ENCODE results near the gene CAPN1.
"Not testable (repeated sequence)": the region's sequence is repeated elsewhere in the genome, so short reads cannot be mapped to it uniquely, and the experiment has no call there.

The CAPN1 gene

DNA sequence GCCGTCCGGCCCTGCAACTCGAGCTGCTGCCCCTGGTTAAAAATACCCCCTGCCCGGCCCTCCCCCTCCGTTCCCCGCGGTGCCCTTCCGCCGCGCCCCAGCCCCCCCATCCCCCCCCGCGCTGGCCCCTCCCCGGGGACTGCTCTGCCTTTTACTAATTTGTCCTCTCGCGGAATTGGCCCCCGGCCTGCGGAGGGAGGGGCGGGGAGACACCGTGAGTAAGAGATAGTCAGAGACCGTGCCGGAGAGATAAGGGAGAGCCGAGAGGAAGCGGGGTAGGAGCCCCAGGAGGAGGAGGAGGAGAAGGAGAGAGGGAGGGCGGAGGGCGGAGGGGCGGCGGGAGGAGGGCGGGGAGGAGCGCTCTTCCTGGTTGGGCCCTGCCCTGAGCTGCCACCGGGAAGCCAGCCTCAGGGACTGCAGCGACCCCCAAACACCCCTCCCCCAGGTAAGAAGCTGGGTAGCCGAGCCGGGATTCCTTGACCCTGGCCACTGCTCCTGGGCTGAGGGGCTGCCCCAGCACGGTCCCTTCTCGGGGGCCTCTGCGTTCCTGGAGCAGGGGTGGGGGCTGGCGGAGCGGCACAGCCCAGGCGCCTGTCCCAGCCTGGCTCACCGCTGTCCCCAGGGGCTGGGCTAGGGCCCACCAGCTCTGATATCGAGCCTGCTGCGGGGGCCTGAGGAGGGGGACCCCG is at the start of gene CAPN1:
Gene CAPN1, plus strand, starts transcription at position 360 of the 689 bp plus-strand sequence. CDS start 774 bp downstream, outside the sequence.
- DNase-seq (ENCODE audit: low spot score), result peak; percentile 96

DNA sequence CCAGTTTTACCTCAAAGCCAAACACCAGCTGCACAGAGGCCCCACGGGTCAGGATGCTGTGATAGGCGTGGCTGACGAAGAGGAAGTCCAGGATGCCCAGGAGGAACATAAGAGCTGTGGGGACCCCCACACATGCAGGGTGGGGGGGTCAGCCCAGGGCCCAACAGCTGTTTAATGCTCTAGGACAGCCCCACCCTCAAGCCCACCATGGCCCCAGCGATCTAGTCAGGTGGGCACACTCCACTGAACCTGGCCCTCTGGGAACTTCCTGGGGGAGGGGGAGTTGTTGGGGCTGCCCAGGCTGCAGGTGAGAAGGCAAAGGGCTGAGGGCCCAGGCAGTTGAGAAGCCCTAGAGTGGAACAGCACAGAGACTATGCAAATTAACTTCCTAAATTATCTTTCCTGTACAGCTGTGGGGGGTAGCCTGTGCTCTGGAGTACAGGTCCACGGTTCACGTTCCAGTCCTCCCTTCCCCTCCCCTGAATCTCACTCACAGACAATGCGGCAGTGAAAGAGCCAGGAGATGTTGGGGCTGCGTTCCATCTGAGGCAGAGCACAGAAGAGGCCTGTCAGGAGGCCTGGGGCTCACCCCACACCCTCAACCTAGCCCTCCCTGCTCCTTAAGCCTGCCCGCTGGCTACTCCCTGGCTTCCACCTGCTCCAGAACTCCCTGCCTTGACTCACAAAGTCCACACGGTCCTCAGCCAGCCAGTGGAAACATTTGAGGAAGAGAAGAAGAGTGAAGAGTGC is 49.3 kb upstream of the CAPN1 start:
- DNase-seq (ENCODE audit: low spot score), result no peak

GRCh38 chr11:65132988-65133700 is 48.6 kb upstream of the CAPN1 start:
- DNase-seq (ENCODE audit: low spot score), result peak; percentile 77

DNA sequence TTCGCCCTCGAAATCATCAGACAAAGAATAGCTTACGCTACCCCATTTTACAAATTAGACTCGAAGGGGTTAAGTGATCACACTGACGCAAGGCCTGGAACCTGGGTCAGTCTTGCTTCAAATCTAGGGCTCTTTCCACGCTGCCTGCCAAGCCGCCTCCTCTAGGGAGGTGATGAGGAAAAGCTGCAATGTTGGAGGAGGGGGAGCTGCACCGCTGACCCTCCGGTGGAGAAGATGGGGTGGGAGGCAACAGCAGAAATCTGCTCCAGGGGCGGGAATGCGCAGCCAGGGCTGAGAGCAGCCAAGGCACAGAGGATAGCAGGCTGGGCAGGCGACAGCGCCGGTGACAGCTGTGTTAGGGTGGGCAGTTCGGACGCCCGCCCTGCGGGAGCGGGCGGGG is 48.0 kb upstream of the CAPN1 start:
- peak; percentile 32 for DNase-seq (ENCODE audit: low spot score)

- DNase-seq (ENCODE audit: low spot score), result peak; percentile 93
Observed at GRCh38 chr11:65134240-65134951, 47.3 kb upstream of the CAPN1 start, which contains the start of gene SYVN1. Gene SYVN1 (minus strand): TSS chr11:65134519. CDS start chr11:65133601, 918 bp downstream.

GRCh38 chr11:65134952-65135632 is 46.6 kb upstream of the CAPN1 start:
- peak; percentile 95 for DNase-seq (ENCODE audit: low spot score)

- DNase-seq (ENCODE audit: low spot score), result no peak
Observed at GRCh38 chr11:65135633-65136145, 46.0 kb upstream of the CAPN1 start.

DNA sequence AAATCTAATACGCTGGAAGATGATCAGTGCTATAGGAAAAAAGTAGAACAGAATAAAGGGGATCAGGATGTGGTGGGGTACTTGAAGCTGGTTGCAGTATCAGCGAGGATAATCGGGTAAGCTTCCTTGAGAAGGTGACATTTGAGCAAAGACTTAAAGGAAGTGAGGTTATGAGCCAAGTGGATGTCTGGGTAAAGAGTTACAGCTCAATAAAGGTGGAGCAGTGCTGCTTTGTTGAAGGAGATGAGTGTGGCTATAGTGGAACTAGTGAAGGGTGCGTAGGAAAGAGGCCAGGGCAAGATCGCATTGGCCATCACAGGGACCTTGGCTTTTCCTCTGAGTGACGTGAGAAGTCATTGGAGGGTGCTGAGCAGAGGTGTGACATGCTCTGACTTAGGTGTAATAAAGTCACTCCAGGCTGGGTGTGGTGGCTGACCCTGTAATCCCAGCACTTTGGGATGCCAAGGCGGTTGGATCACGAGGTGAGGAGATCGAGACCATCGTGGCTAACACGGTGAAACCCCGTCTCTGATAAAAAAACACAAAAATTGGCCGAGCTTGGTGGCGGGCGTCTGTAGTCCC is 45.1 kb upstream of the CAPN1 start:
- no peak for DNase-seq (ENCODE audit: low spot score)

- DNase-seq (ENCODE audit: low spot score), result no peak
Observed at GRCh38 chr11:65141896-65142494, 39.7 kb upstream of the CAPN1 start.

- no peak for DNase-seq (ENCODE audit: low spot score)
Observed at GRCh38 chr11:65147352-65148075, 34.2 kb upstream of the CAPN1 start.

- DNase-seq (ENCODE audit: low spot score), result no peak
Observed at GRCh38 chr11:65148657-65149056, 33.1 kb upstream of the CAPN1 start.

GRCh38 chr11:65150131-65150508 is 31.6 kb upstream of the CAPN1 start:
- DNase-seq (ENCODE audit: low spot score), result not testable (repeated sequence)

GRCh38 chr11:65150509-65151299 is 31.0 kb upstream of the CAPN1 start:
- peak; percentile 95 for DNase-seq (ENCODE audit: low spot score)

- DNase-seq (ENCODE audit: low spot score), result no peak
Observed at GRCh38 chr11:65151331-65151899, 30.3 kb upstream of the CAPN1 start.

DNA sequence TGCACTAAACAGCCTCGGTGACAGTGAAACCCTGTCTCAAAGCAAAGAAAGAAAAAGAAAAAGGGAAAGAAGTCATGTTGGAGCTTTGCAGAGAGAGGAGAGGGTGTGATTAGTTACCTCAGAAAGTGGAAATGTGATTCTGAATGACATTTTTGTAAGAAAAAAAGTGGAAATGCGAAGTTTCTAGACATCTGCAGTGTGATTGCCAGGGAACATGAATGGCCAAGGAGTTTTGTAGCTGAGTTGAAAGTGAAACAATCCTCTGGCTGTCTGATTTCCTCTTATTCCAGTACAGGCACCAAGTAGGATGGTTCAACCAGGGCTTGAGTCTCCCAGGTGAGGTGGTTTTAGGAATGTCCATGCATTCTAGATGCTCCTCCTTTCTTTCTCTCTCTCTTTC is 29.6 kb upstream of the CAPN1 start:
- no peak for DNase-seq (ENCODE audit: low spot score)

- no peak for DNase-seq (ENCODE audit: low spot score)
Observed at GRCh38 chr11:65156256-65156655, 25.5 kb upstream of the CAPN1 start.

- DNase-seq (ENCODE audit: low spot score), result no peak
Observed at GRCh38 chr11:65156926-65157325, 24.8 kb upstream of the CAPN1 start.

- DNase-seq (ENCODE audit: low spot score), result no peak
Observed at GRCh38 chr11:65157336-65157735, 24.4 kb upstream of the CAPN1 start.

DNA sequence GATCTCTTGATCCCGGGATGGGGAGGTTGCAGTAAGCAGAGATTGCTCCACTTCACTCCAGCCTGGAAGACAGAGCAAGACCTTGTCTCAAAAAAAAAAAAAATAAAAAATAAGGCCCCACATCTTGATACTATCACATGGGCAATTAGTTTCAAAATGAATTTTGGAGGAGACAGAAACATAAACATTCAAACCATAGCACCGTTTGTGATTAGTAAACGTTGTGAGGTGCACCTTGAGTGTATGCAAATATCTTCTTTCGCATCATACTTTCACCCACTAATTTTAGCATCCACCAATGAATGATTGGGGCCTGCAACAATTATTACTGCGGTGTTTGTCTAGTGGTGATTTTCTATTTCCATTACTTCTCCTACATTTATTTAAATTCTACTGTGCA is 22.7 kb upstream of the CAPN1 start:
- DNase-seq (ENCODE audit: low spot score), result no peak
